IMR-90 (cell line): ENCODE results near the gene CTNNA2. TPM values are rescaled to one million over a fixed set of nuclear protein-coding genes. Genes with fewer than 3 reads are reported as not detected.

ENCODE experiments used
- ATAC-seq: fragments of 200-7000 bp; cut with Tn5 transposase; 2 replicates; pipeline ENCODE4 v1.9.1; 2020; ENCODE audit warnings: low read depth, mild to moderate bottlenecking, moderate library complexity
- BruUV-seq: library from RNA; stranded (reverse); fragments of 400-500 nt; replicated peaks from 2 replicates; lab custom pipeline; 2021; lab: Mats Ljungman, UMichigan
- CTCF ChIA-PET: fragments of 300-600 bp; formaldehyde crosslinking; extraction: SDS; loops from one replicate; lab custom pipeline; 2021; ENCODE audit warnings: antibody characterized with exemption; lab: Yijun Ruan, JAX
- POLR2A ChIA-PET: fragments of 300-600 bp; sonication (Branson Sonifier 250); formaldehyde crosslinking; loops from one replicate; lab custom pipeline; 2022; ENCODE audit warnings: antibody characterized with exemption; ENCODE audit not compliant: unreplicated experiment; lab: Charles Lee
- DNase-seq: peaks from one replicate; pipeline ENCODE4 v3.0.0; 2013
- H2AFZ ChIP-seq: replicated peaks from 2 replicates; pipeline ENCODE3; 2013; ENCODE audit warnings: low read length, mild to moderate bottlenecking; ENCODE audit not compliant: poor library complexity
- H2AK5ac ChIP-seq: 2 replicates; pipeline ENCODE4 v1.6.1; 2013; ENCODE audit warnings: low read depth, low read length, inconsistent platforms
- H2AK9ac ChIP-seq: replicated peaks from 2 replicates; pipeline ENCODE3; 2013; ENCODE audit warnings: mild to moderate bottlenecking, low read depth, low read length, moderate library complexity; ENCODE audit not compliant: poor library complexity
- H2BK120ac ChIP-seq: 2 replicates; pipeline ENCODE4 v1.6.1; 2013; ENCODE audit warnings: low read depth, low read length, inconsistent platforms
- H2BK15ac ChIP-seq: 3 replicates; pipeline ENCODE4 v1.6.1; 2013; ENCODE audit warnings: low read depth, low read length, inconsistent platforms
- H2BK20ac ChIP-seq: 2 replicates; pipeline ENCODE4 v1.6.1; 2013; ENCODE audit warnings: low read depth, mild to moderate bottlenecking, inconsistent platforms, low read length, moderate library complexity
- H2BK5ac ChIP-seq: 2 replicates; pipeline ENCODE4 v1.6.1; 2013; ENCODE audit warnings: mild to moderate bottlenecking, low read depth, low read length, inconsistent platforms; ENCODE audit not compliant: poor library complexity, severe bottlenecking
- H3K14ac ChIP-seq: replicated peaks from 2 replicates; pipeline ENCODE4 v1.6.1; 2013; ENCODE audit warnings: low read depth, low read length, inconsistent platforms
- H3K18ac ChIP-seq: 2 replicates; pipeline ENCODE4 v1.6.1; 2013; ENCODE audit warnings: low read depth, low read length, control low read depth
- H3K23ac ChIP-seq: 2 replicates; pipeline ENCODE4 v1.6.1; 2013; ENCODE audit warnings: low read depth, low read length, inconsistent platforms
- H3K27ac ChIP-seq: 2 replicates; pipeline ENCODE4 v1.5.1; 2013; ENCODE audit warnings: mild to moderate bottlenecking, control low read depth, low read length; ENCODE audit not compliant: insufficient read depth
- H3K27me3 ChIP-seq: 2 replicates; pipeline ENCODE4 v1.6.1; 2013; ENCODE audit warnings: low read length; ENCODE audit not compliant: control insufficient read depth, insufficient read depth
- H3K36me3 ChIP-seq: 2 replicates; pipeline ENCODE4 v1.6.1; 2013; ENCODE audit warnings: low read length, mixed read lengths; ENCODE audit not compliant: control insufficient read depth, insufficient read depth
- H3K4ac ChIP-seq: 2 replicates; pipeline ENCODE4 v1.6.1; 2013; ENCODE audit warnings: low read depth, low read length, inconsistent platforms
- H3K4me1 ChIP-seq: 2 replicates; pipeline ENCODE4 v1.6.1; 2013; ENCODE audit warnings: low read length, mixed read lengths; ENCODE audit not compliant: control insufficient read depth, insufficient read depth
- H3K4me2 ChIP-seq: 2 replicates; pipeline ENCODE4 v1.6.1; 2013; ENCODE audit warnings: low read depth, mild to moderate bottlenecking, control low read depth, low read length, moderate library complexity
- H3K4me3 ChIP-seq: 2 replicates; pipeline ENCODE4 v1.5.1; 2013; ENCODE audit warnings: low read depth, mild to moderate bottlenecking, control low read depth, low read length, moderate library complexity; ENCODE audit not compliant: insufficient read depth
- H3K56ac ChIP-seq: 2 replicates; pipeline ENCODE4 v1.6.1; 2013; ENCODE audit warnings: low read length, inconsistent platforms; ENCODE audit not compliant: insufficient read depth; ENCODE audit errors: extremely low read depth
- H3K79me1 ChIP-seq, 2 experiments: 2 replicates each; pipeline ENCODE4 v1.6.1; 2013; ENCODE audit warnings: low read length in 2 of 2, inconsistent platforms in 1 of 2, low read depth in 1 of 2
- H3K9ac ChIP-seq: 2 replicates; pipeline ENCODE4 v1.6.1; 2013; ENCODE audit warnings: low read depth, low read length, control low read depth
- H3K9me1 ChIP-seq: 2 replicates; pipeline ENCODE4 v1.6.1; 2013; ENCODE audit warnings: low read length, inconsistent platforms; ENCODE audit not compliant: insufficient read depth
- H3K9me3 ChIP-seq: 2 replicates; pipeline ENCODE4 v1.6.1; 2013; ENCODE audit warnings: low read length; ENCODE audit not compliant: control insufficient read depth, insufficient read depth
- H4K20me1 ChIP-seq: 2 replicates; pipeline ENCODE4 v1.6.1; 2013; ENCODE audit warnings: low read length, inconsistent platforms; ENCODE audit not compliant: insufficient read depth
- H4K5ac ChIP-seq: 2 replicates; pipeline ENCODE4 v1.6.1; 2013; ENCODE audit warnings: mild to moderate bottlenecking, low read depth, low read length, control low read depth
- H4K8ac ChIP-seq, 2 experiments: 2 replicates each; pipeline ENCODE4 v1.6.1; 2013; ENCODE audit warnings: low read depth in 2 of 2, low read length in 2 of 2, control low read depth in 1 of 2, inconsistent platforms in 1 of 2
- H4K91ac ChIP-seq: 2 replicates; pipeline ENCODE4 v1.6.1; 2013; ENCODE audit warnings: low read depth, low read length, inconsistent platforms; ENCODE audit not compliant: insufficient read depth
- CEBPB ChIP-seq: IDR thresholded peaks from 2 replicates; pipeline ENCODE4 v1.6.1; 2012; ENCODE audit warnings: low read depth, low read length, improper control_type of control experiment
- RAD21 ChIP-seq: IDR thresholded peaks from 2 replicates; pipeline ENCODE4 v1.6.1; 2012; ENCODE audit warnings: low read length, improper control_type of control experiment
- WGBS, 2 experiments: methylation state at CpG; one replicate each; pipeline versions ENCODE4 v1.1.5 to v1.1.7; 2013; ENCODE audit warnings: missing lambda C conversion rate in 2 of 2; ENCODE audit not compliant: insufficient read length in 1 of 2; ENCODE audit errors: extremely low coverage in 2 of 2; 5-methylcytosine and 5-hydroxymethylcytosine counted together
- dilution Hi-C: fragments of 300-500 bp; cut with HindIII; formaldehyde crosslinking; loops from one replicate; pipeline ENCODE4 v1.14.3; 2018; ENCODE audit warnings: low sequenced_read_pairs; ENCODE audit not compliant: unreplicated experiment
- in situ Hi-C: fragments of 300-500 bp; cut with MboI; formaldehyde crosslinking; loops from 3 replicates; pipeline ENCODE4 v1.14.3; 2019; ENCODE audit warnings: low sequenced_read_pairs, inconsistent platforms, mixed read lengths
- intact Hi-C: fragments of 100-400 bp; cut with micrococcal nuclease; formaldehyde crosslinking; loops from 2 replicates; pipeline ENCODE4 v1.10.0; 2022
- polyA plus RNA-seq, 3 experiments: library from polyadenylated mRNA; depleted of rRNA; stranded (reverse); fragments of >200 nt; gene quantifications; 2 replicates each; pipeline ENCODE4 v1.2.3, GENCODE V29; 2012; ENCODE audit warnings: low replicate concordance in 1 of 3
- total RNA-seq: library from RNA; depleted of rRNA; stranded (reverse); fragments of >200 nt; gene quantifications from 2 replicates; pipeline ENCODE4 v1.2.3, GENCODE V29; 2012
- TF ChIP-seq, protein P1 (sequence below): conservative IDR thresholded peaks from 2 replicates; pipeline ENCODE4 v1.5.1; 2012; ENCODE audit warnings: mild to moderate bottlenecking, low read depth, low read length, improper control_type of control experiment

Gene CTNNA2
- total and polyA plus RNA-seq, 2 of the 4 experiments (the other 2 are of a cell fraction) = not detected

DNA sequence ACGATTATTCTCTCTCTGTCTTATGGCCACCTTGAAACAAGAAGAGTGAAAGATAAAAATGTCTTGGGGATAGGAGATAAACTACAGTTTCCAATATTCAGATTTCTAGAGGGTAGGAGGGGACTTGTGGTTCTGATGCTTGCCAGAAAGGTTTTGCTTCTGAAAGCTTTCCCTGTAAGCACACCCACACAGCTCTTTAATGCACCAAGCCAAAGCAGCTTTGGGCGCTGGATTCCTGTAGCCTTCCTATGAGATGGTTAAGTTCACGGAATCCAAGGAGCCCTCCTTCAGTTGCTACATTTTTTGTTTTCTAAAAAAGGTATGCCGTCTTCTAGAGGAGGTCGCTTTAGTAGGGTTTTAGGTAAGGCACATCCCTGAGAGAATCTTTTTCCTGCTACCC lies 786.8 kb downstream of the CTNNA2 start:
- Histone ChIP-seq H3K79me1 (no peaks in the 10 kb centered on the region), H2BK120ac (no peak overlapping the region), H2AK5ac (no peak overlapping the region), H2BK15ac (no peak overlapping the region), H3K4ac (no peak overlapping the region), H3K23ac (no peak overlapping the region), H3K9me3 (no peaks in the 10 kb centered on the region), H3K4me1 (no peaks in the 10 kb centered on the region), H3K27me3 (peaks cover 31% of the 10 kb centered on the region), H4K20me1 (no peaks in the 10 kb centered on the region), H3K36me3 (no peaks in the 10 kb centered on the region), H3K27ac (no peak overlapping the region), H2AK9ac (no peak overlapping the region), H3K4me2 (no peak overlapping the region), H4K91ac (no peak overlapping the region), H3K18ac (no peak overlapping the region), H4K8ac (no peak overlapping the region), H2BK5ac (no peak overlapping the region), H3K56ac (no peak overlapping the region), H3K9ac (no peak overlapping the region), H3K9me1 (no peaks in the 10 kb centered on the region), H3K4me3 (no peak overlapping the region), H3K14ac (no peak overlapping the region), H2AFZ (no peak overlapping the region), H4K5ac (no peak overlapping the region), H2BK20ac (no peak overlapping the region)
- in situ Hi-C loops = no loop called here
- ATAC-seq (no peak), DNase-seq (no peak)
- BruUV-seq = no TSS peak
- intact Hi-C loops = no loop called here
- ChIA-PET CTCF (no interaction called here), POLR2A (no interaction called here)
- no peak for TF ChIP-seq CEBPB
- TF ChIP-seq RAD21 = no peak
- TF ChIP-seq, protein P1, sequence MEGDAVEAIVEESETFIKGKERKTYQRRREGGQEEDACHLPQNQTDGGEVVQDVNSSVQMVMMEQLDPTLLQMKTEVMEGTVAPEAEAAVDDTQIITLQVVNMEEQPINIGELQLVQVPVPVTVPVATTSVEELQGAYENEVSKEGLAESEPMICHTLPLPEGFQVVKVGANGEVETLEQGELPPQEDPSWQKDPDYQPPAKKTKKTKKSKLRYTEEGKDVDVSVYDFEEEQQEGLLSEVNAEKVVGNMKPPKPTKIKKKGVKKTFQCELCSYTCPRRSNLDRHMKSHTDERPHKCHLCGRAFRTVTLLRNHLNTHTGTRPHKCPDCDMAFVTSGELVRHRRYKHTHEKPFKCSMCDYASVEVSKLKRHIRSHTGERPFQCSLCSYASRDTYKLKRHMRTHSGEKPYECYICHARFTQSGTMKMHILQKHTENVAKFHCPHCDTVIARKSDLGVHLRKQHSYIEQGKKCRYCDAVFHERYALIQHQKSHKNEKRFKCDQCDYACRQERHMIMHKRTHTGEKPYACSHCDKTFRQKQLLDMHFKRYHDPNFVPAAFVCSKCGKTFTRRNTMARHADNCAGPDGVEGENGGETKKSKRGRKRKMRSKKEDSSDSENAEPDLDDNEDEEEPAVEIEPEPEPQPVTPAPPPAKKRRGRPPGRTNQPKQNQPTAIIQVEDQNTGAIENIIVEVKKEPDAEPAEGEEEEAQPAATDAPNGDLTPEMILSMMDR = no peak
- WGBS, 2 experiments = no CpG with 5 or more reads among the region's 5 CpGs
- dilution Hi-C loops = no loop called here
